PC-9 (cell line): ENCODE results near the gene TOGARAM2. TPM values are rescaled to one million over a fixed set of nuclear protein-coding genes. Genes with fewer than 3 reads are reported as not detected.

Experiments
- BruUV-seq: library from RNA; stranded (reverse); fragments of 400-500 nt; replicated peaks from 2 replicates; lab custom pipeline; 2021; lab: Mats Ljungman, UMichigan
- CTCF ChIA-PET: fragments of 300-600 bp; sonication (Branson Sonifier 250); formaldehyde crosslinking; loops from one replicate; lab custom pipeline; 2022; ENCODE audit warnings: antibody characterized with exemption; lab: Charles Lee
- POLR2A ChIA-PET: fragments of 300-600 bp; sonication (Branson Sonifier 250); formaldehyde crosslinking; loops from one replicate; lab custom pipeline; 2022; ENCODE audit warnings: antibody characterized with exemption; ENCODE audit not compliant: unreplicated experiment; lab: Charles Lee
- DNase-seq, 2 experiments: peaks; one replicate each; pipeline versions ENCODE4 v3.0.0 to v3.0.0-alpha.2; 2015 to 2022; ENCODE audit warnings: mixed read lengths in 1 of 2
- H2AFZ ChIP-seq: fragments of 200-600 bp; sonication (generic); 2 replicates; pipeline ENCODE4 v1.8.1; 2017; ENCODE audit warnings: antibody characterized with exemption
- H3F3A ChIP-seq: fragments of 200-600 bp; sonication (generic); 2 replicates; pipeline ENCODE4 v1.8.1; 2017; ENCODE audit warnings: antibody characterized with exemption, mild to moderate bottlenecking, low read depth; ENCODE audit not compliant: insufficient read depth
- H3K27ac ChIP-seq: fragments of 200-600 bp; sonication (generic); 2 replicates; pipeline ENCODE4 v1.6.1; 2016; ENCODE audit warnings: mixed run types
- H3K27me3 ChIP-seq: fragments of 200-600 bp; sonication (generic); 2 replicates; pipeline ENCODE4 v1.6.1; 2016; ENCODE audit warnings: low read depth, mixed run types; ENCODE audit not compliant: insufficient read depth
- H3K36me3 ChIP-seq: fragments of 200-600 bp; sonication (generic); 2 replicates; pipeline ENCODE4 v1.6.1; 2016; ENCODE audit warnings: low read depth, mixed run types
- H3K4me1 ChIP-seq: fragments of 200-600 bp; sonication (generic); replicated peaks from 2 replicates; pipeline ENCODE4 v1.6.1; 2016; ENCODE audit warnings: mixed run types; ENCODE audit not compliant: insufficient read depth
- H3K4me2 ChIP-seq: fragments of 200-600 bp; sonication (generic); 2 replicates; pipeline ENCODE4 v1.6.1; 2017; ENCODE audit warnings: mixed run types
- H3K4me3 ChIP-seq: fragments of 200-600 bp; sonication (generic); 2 replicates; pipeline ENCODE4 v1.6.1; 2016; ENCODE audit warnings: mixed run types
- H3K79me2 ChIP-seq: fragments of 200-600 bp; sonication (generic); 2 replicates; pipeline ENCODE4 v1.6.1; 2017; ENCODE audit warnings: low read depth, mixed run types
- H3K9me2 ChIP-seq: fragments of 200-600 bp; sonication (generic); 2 replicates; pipeline ENCODE4 v1.8.1; 2017; ENCODE audit warnings: mild to moderate bottlenecking; ENCODE audit not compliant: insufficient read depth
- H3K9me3 ChIP-seq: fragments of 200-600 bp; sonication (generic); 2 replicates; pipeline ENCODE4 v1.8.1; 2016; ENCODE audit warnings: low read depth; ENCODE audit not compliant: insufficient read depth
- H4K20me1 ChIP-seq: fragments of 200-600 bp; sonication (generic); 2 replicates; pipeline ENCODE4 v1.8.1; 2017; ENCODE audit not compliant: insufficient read depth
- CTCF ChIP-seq: fragments of 200-600 bp; sonication (generic); conservative IDR thresholded peaks from 2 replicates; pipeline ENCODE4 v1.6.1; 2017; ENCODE audit warnings: mixed run types, antibody characterized with exemption, mild to moderate bottlenecking, moderate library complexity
- EZH2 ChIP-seq: fragments of 200-600 bp; sonication (generic); IDR thresholded peaks from 2 replicates; pipeline ENCODE4 v1.8.0; 2017; ENCODE audit warnings: antibody characterized with exemption, low read depth
- intact Hi-C: fragments of 100-400 bp; cut with micrococcal nuclease; formaldehyde crosslinking; loops from one replicate; pipeline ENCODE4 v1.10.0; 2022; ENCODE audit not compliant: unreplicated experiment
- total RNA-seq: library from RNA; stranded (reverse); gene quantifications from 2 replicates; pipeline ENCODE4 v1.2.3, GENCODE V29; 2021

TOGARAM2 gene
- total RNA-seq, 1 experiment from 2014 or later = 0.44 TPM

GRCh38 chr2:29021886-29022285, 40.8 kb downstream of the TOGARAM2 start:
- no peaks in the 10 kb centered on the region for H3K36me3 ChIP-seq
- TF ChIP-seq EZH2 = no peak
- TF ChIP-seq CTCF = no peak
- DNase-seq = no peak
- peaks cover 7% of the 10 kb centered on the region; the same call in 1 of the 2 replicates for H3K4me1 ChIP-seq
- no TSS peak for BruUV-seq
- no peak overlapping the region for H3K27ac ChIP-seq
- H3K9me3 ChIP-seq = no peaks in the 10 kb centered on the region
- intact Hi-C loops = no loop called here
- no peaks in the 10 kb centered on the region for H4K20me1 ChIP-seq
- no peaks in the 10 kb centered on the region for H3K9me2 ChIP-seq
- no peak overlapping the region for H3K4me2 ChIP-seq
- H3F3A ChIP-seq = peaks cover 4% of the 10 kb centered on the region; the same call in 1 of the 2 replicates
- no peak overlapping the region for H3K4me3 ChIP-seq
- H3K27me3 ChIP-seq = no peaks in the 10 kb centered on the region
- POLR2A ChIA-PET = no interaction called here
- CTCF ChIA-PET = no interaction called here
- H3K79me2 ChIP-seq = no peaks in the 10 kb centered on the region
- H2AFZ ChIP-seq = no peak overlapping the region

GRCh38 chr2:29022679-29023078, 41.6 kb downstream of the TOGARAM2 start:
- Histone ChIP-seq H3K4me3 (no peak overlapping the region), H3K36me3 (no peaks in the 10 kb centered on the region), H4K20me1 (no peaks in the 10 kb centered on the region), H3K9me3 (no peaks in the 10 kb centered on the region), H3K9me2 (no peaks in the 10 kb centered on the region), H3K27me3 (no peaks in the 10 kb centered on the region), H3K27ac (no peak overlapping the region), H2AFZ (no peak overlapping the region), H3K4me2 (no peak overlapping the region), H3F3A (peaks cover 4% of the 10 kb centered on the region; the same call in 1 of the 2 replicates), H3K79me2 (no peaks in the 10 kb centered on the region), H3K4me1 (peaks cover 7% of the 10 kb centered on the region; the same call in 1 of the 2 replicates)
- BruUV-seq = no TSS peak
- intact Hi-C loops = no loop called here
- ChIA-PET POLR2A (no interaction called here), CTCF (no interaction called here)
- TF ChIP-seq CTCF = no peak
- no peak for TF ChIP-seq EZH2
- DNase-seq = peak in 1 of 2 experiments; percentile 39

- ChIA-PET POLR2A (no interaction called here), CTCF (no interaction called here)
- H3K9me3 ChIP-seq = no peaks in the 10 kb centered on the region
- H3K36me3 ChIP-seq = no peaks in the 10 kb centered on the region
- no peak for TF ChIP-seq CTCF
- TF ChIP-seq EZH2 = no peak
- intact Hi-C loops = no loop called here
- peaks cover 4% of the 10 kb centered on the region; the same call in 1 of the 2 replicates for H3F3A ChIP-seq
- H4K20me1 ChIP-seq = no peaks in the 10 kb centered on the region
- no peak overlapping the region for H2AFZ ChIP-seq
- peaks cover 7% of the 10 kb centered on the region; the same call in 1 of the 2 replicates for H3K4me1 ChIP-seq
- no peaks in the 10 kb centered on the region for H3K27me3 ChIP-seq
- no peaks in the 10 kb centered on the region for H3K79me2 ChIP-seq
- no peak overlapping the region for H3K4me2 ChIP-seq
- no peaks in the 10 kb centered on the region for H3K9me2 ChIP-seq
- H3K27ac ChIP-seq = no peak overlapping the region
- no peak for DNase-seq
- H3K4me3 ChIP-seq = no peak overlapping the region
- no TSS peak for BruUV-seq
Measured at GRCh38 chr2:29023188-29023587, 42.1 kb downstream of the TOGARAM2 start.
